Esophagus (tissue), 2 donors: ENCODE data around the gene MCF2L2. TPM values are rescaled to one million over a fixed set of nuclear protein-coding genes. Genes with fewer than 3 reads are reported as not detected.
"Not testable (repeated sequence)": the region's sequence is repeated elsewhere in the genome, so short reads cannot be mapped to it uniquely, and the experiment has no call there.

Experiments used
- H3K27ac ChIP-seq, 2 donors: one replicate each; pipeline ENCODE4 v1.5.1; 2013; ENCODE audit warnings: low read depth in 2 of 2, mild to moderate bottlenecking in 2 of 2, inconsistent platforms in 1 of 2, low read length in 1 of 2, moderate library complexity in 1 of 2
- H3K27me3 ChIP-seq, 2 donors: one replicate each; pipeline ENCODE4 v1.6.1; 2013; ENCODE audit warnings: low read length in 2 of 2, control low read depth in 1 of 2, mild to moderate bottlenecking in 1 of 2; ENCODE audit not compliant: insufficient read depth in 2 of 2, control insufficient read depth in 1 of 2
- H3K36me3 ChIP-seq, 2 donors: one replicate each; pipeline ENCODE4 v1.6.1; 2013; ENCODE audit warnings: low read length in 1 of 2; ENCODE audit not compliant: control insufficient read depth in 2 of 2, insufficient read depth in 2 of 2
- H3K4me1 ChIP-seq, 2 donors: one replicate each; pipeline ENCODE4 v1.6.1; 2013; ENCODE audit warnings: low read length in 1 of 2; ENCODE audit not compliant: control insufficient read depth in 2 of 2, insufficient read depth in 2 of 2
- H3K4me3 ChIP-seq, 2 donors: one replicate each; pipeline ENCODE4 v1.5.1; 2013; ENCODE audit warnings: low read length in 2 of 2, mild to moderate bottlenecking in 2 of 2, low read depth in 1 of 2, moderate library complexity in 1 of 2
- H3K9me3 ChIP-seq, 2 donors: one replicate each; pipeline ENCODE4 v1.6.1; 2013; ENCODE audit warnings: mild to moderate bottlenecking in 2 of 2, low read depth in 1 of 2, low read length in 1 of 2, moderate library complexity in 1 of 2; ENCODE audit not compliant: control insufficient read depth in 2 of 2, insufficient read depth in 1 of 2
- WGBS, 2 donors: extraction: QIAGEN DNeasy Blood & Tissue Kit; methylation state at CpG; one replicate each; pipeline ENCODE4 v1.1.7; 2013; 5-methylcytosine and 5-hydroxymethylcytosine counted together
- polyA plus RNA-seq, 2 donors: library from polyadenylated mRNA; stranded (reverse); fragments of 200-250 nt; gene quantifications; one replicate each; pipeline ENCODE4 v1.2.3, GENCODE V29; 2013
- donor health status: healthy with polysubstance abuse.
- donor health status: Bipolar disorder and iron deficiency.

Gene MCF2L2
- polyA plus RNA-seq, 2 donors: 0.21 to 0.26 TPM

DNA sequence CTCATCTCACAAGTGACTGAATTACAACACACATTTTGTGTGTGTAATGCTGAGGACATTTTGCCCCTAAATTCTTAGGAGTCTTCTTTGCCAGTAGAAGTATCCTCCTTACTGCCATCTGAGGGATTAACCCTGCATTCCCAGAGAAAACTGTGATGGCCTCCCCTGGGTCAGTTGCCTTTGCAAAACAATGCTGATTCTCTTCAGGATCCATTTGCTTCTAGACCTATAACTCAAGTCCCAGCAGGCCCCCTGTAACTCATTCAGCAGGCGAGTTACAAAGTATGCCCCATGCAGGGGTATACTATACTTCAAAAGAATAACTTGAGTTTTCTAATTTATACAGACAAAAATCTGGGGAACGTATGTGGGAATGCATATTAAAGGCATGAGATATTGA lies 6.6 kb upstream of the MCF2L2 start:
- H3K4me3 ChIP-seq: no peak overlapping the region
- WGBS, 2 donors: 77 to 85% methylated on average over 2 of the region's 2 CpGs

GRCh38 chr3:183434503-183434902 lies 6.1 kb upstream of the MCF2L2 start:
- Histone ChIP-seq H3K9me3 (no peaks in the 10 kb centered on the region), H3K27me3 (no peaks in the 10 kb centered on the region), H3K36me3 (no peaks in the 10 kb centered on the region), H3K4me3 (no peak overlapping the region), H3K27ac (no peak overlapping the region), H3K4me1 (no peaks in the 10 kb centered on the region)
- WGBS, 2 donors: 28 to 36% methylated on average over 9 of the region's 9 CpGs

More for the DNA sequence above, 6.6 kb upstream of the MCF2L2 start:
- Histone ChIP-seq H3K4me1 (no peaks in the 10 kb centered on the region), H3K36me3 (no peaks in the 10 kb centered on the region), H3K27ac (no peak overlapping the region), H3K27me3 (no peaks in the 10 kb centered on the region), H3K9me3 (no peaks in the 10 kb centered on the region)

DNA sequence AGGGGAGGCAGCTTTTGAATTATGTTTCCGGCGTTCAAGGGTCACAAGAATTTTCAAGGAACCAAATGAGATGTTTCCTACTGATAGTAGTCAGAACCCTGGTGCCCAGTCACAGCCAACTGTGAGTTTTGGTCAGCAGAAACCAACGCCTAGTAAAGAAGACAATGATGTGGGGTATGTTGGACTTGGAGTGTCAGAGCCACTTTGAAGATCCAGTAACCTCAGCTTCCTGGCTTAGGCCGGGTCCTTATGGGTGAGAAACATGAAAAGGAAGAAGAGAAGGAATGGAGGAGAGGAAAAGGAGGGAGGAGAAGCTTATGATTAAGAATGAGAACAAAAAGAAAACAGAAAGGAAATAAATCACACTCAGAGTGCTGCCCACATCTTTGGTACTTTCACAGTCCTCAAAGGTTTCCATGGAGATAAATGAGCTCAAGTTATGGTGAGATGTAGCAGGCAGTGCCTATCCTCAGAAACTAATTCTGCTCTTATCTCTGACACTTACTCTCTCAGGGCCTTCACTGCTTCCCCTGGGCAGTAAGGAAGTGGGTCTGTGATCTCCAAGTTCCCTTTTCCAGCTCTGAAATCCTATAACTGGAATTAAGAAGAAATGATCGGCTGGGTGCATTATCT lies 2.0 kb upstream of the MCF2L2 start:
- Histone ChIP-seq H3K4me3 (no peak overlapping the region), H3K4me1 (peaks cover 3 to 6% of the 10 kb centered on the region in 2 donors), H3K27ac (no peak overlapping the region), H3K27me3 (no peaks in the 10 kb centered on the region), H3K36me3 (no peaks in the 10 kb centered on the region), H3K9me3 (no peaks in the 10 kb centered on the region)
- 74 to 75% methylated on average over 5 of the region's 5 CpGs for WGBS, 2 donors

GRCh38 chr3:183427876-183428446 lies 458 bp downstream of the MCF2L2 start:
- Histone ChIP-seq H3K36me3 (no peaks in the 10 kb centered on the region), H3K4me1 (peaks cover 3 to 6% of the 10 kb centered on the region in 2 donors), H3K4me3 (peak overlapping the region; percentile 55 to 67), H3K27ac (no peak overlapping the region), H3K9me3 (no peaks in the 10 kb centered on the region), H3K27me3 (no peaks in the 10 kb centered on the region)
- 1% methylated on average over 47 of the region's 47 CpGs for WGBS, 2 donors

DNA sequence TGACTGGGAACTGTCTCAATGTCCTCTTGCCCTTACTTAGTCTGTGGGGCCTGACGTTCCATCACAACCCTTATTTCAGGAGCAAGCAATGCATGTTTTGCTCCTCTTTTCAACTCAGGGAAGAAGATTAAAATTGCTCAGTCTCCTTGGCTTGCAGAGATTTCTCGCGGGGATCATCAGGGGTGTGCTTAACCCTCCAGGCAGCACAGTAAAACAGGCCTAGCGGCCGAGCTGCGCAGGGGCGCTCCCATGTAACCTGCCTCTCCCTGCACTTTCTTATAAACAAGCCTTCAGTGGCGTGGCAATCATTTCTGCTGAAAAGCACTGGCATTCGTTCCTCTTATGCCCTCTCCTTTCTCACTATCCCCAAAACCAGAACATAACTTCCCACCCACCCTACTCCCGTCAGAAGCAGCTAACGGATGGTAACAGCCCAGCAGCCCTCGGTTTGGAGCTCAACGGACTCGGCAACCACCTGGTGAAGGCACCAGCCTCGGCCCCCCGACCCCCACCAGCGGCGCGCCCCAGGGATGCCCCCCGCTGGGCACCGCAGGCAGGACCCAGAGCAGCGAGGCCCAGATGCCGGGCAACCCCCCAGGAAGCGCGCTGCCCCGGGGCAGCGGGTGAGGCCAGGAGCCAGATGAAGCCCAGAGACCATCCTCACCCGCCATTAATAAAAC lies 1.1 kb downstream of the MCF2L2 start:
- H3K27me3 ChIP-seq: no peaks in the 10 kb centered on the region
- H3K4me1 ChIP-seq: peaks cover 3 to 6% of the 10 kb centered on the region in 2 donors
- H3K4me3 ChIP-seq: peak overlapping the region; percentile 15 to 55
- no peaks in the 10 kb centered on the region for H3K9me3 ChIP-seq
- WGBS, 2 donors: 32 to 43% methylated on average over 24 to 28 of the region's 28 CpGs
- H3K36me3 ChIP-seq: no peaks in the 10 kb centered on the region
- no peak overlapping the region for H3K27ac ChIP-seq

DNA sequence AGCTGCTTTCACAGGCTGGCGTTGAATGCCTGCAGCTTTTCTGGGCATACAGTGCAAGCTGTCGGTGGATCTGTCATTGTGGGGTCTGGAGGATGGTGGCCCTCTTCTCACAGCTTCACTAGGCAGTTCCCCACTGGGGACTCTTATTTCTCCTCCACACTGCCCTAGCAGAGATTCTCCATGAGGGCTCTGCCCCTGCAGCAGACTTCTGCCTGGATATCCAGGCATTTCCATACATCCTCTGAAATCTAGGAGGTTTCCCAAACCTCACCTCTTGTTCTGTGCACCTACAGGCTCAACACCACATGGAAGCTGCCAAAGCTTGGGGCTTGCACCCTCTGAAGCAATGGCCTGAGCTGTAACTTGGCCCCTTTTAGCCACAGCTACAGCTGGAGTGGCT lies 9.6 kb downstream of the MCF2L2 start:
- H3K36me3 ChIP-seq, H3K27ac ChIP-seq, H3K9me3 ChIP-seq, H3K27me3 ChIP-seq, H3K4me1 ChIP-seq, H3K4me3 ChIP-seq: not testable (repeated sequence)
- 100% methylated on average over 2 of the region's 2 CpGs for WGBS, 2 donors

DNA sequence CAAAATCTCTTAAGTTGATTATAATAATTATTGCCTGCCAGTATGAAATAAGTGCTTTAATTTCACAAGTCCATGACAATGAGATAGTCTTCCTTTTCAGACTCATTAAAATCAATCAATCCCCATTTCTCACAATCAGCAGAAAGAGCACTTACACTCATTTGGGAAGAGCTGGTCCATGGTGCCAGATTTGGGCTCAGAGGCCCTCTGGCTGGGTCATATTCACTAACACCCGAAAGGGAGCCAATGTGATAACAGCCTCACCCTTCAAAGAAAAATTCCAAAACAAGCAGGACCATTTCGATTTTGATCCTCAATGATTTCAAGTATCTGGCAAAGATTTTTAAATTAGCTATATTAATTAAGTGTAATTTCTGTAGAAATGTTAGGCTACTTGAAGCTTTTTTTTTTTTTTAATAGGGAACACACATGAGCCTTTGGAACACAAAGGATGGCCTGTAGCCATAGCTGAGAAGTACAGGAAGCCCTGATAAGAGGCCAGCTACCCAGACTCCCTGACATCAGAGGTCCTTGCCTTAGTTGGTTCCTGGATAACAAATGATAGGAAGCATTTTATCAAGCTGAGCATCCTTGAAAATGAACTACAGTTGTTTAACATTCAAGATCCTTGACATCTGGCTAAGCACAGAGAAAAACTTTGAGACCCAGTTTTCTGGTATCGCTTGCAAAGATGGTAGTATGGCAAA lies 17.1 kb downstream of the MCF2L2 start:
- Histone ChIP-seq H3K27ac (no peak overlapping the region), H3K4me3 (no peak overlapping the region), H3K4me1 (no peaks in the 10 kb centered on the region), H3K36me3 (no peaks in the 10 kb centered on the region), H3K27me3 (no peaks in the 10 kb centered on the region), H3K9me3 (no peaks in the 10 kb centered on the region)
- 87 to 91% methylated on average over 3 of the region's 3 CpGs for WGBS, 2 donors

DNA sequence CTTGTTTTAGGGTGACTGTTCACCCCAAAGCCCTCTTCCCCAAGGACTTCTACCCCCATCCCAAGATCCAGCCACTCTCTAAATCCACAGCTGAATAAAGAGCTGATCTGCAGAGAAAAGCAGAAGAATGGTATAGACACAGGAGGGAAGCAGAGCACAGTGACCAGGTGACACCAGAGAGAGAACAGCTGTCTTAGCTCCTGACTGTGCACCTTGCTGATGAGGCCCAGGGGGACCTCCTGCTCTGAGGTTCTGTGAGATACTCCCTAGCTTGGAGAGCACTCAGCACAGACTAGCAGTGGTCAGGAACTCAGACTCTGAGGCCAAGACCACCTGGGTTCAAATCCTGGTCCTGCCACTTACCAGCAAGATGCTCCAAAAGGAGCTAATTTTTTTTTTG lies 17.7 kb downstream of the MCF2L2 start:
- Histone ChIP-seq H3K36me3 (no peaks in the 10 kb centered on the region), H3K27me3 (no peaks in the 10 kb centered on the region), H3K4me1 (no peaks in the 10 kb centered on the region), H3K27ac (no peak overlapping the region), H3K4me3 (no peak overlapping the region), H3K9me3 (no peaks in the 10 kb centered on the region)

- H3K27me3 ChIP-seq: no peaks in the 10 kb centered on the region
- no peak overlapping the region for H3K4me3 ChIP-seq
- H3K4me1 ChIP-seq: no peaks in the 10 kb centered on the region
- no peaks in the 10 kb centered on the region for H3K9me3 ChIP-seq
- H3K36me3 ChIP-seq: no peaks in the 10 kb centered on the region
- WGBS, 2 donors: 79 to 81% methylated on average over 5 of the region's 5 CpGs
- H3K27ac ChIP-seq: no peak overlapping the region
These were observed 18.1 kb downstream of the MCF2L2 start for GRCh38 chr3:183410280-183410679.
